ENCODE measurements around the gene KATNB1.
"Not testable (repeated sequence)": the region's sequence is repeated elsewhere in the genome, so short reads cannot be mapped to it uniquely, and the experiment has no call there.

Gene KATNB1

DNA sequence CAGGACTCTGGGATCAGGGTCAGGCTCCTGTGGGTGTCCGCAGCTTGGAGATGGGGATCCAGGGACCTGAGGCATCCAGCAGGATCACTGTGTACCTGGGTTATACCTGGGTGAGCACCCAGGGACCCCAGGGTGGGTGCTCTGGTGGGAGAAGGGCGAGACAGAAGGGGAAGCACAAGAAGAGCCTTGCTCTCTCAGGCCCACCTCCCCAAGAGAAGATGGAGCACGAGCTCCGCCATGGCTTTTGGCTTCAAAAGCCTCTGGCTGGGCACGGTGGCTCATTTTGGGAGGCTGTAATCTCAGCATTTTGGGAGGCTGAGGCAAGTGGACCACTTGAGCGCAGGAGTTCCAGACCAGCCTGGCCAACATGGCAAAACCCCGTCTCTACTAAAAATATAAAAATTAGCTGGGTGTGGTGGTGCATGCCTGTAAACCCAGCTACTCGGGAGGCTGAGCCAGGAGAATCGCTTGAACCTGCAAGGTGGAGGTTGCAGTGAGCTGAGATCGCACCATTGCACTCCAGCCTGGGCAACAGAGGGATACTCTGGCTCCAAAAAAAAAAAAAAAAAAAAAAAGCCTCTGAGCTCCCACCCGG is 32.1 kb upstream of the KATNB1 start:
- H3K9me3 ChIP-seq (ENCODE audit: control insufficient read depth, insufficient read depth, low read length) = no peaks in the 10 kb centered on the region
- no peak overlapping the region for H3K27ac ChIP-seq (ENCODE audit: low read depth, low read length)
- no peaks in the 10 kb centered on the region for H3K27me3 ChIP-seq (ENCODE audit: control insufficient read depth, insufficient read depth, low read length)
- no peaks in the 10 kb centered on the region for H3K4me1 ChIP-seq (ENCODE audit: control insufficient read depth, insufficient read depth, low read length)
- no peak overlapping the region for H3K9ac ChIP-seq (ENCODE audit: low read depth, low read length)
- no peaks in the 10 kb centered on the region for H3K36me3 ChIP-seq (ENCODE audit: control insufficient read depth, insufficient read depth, low read length)
- H3K4me3 ChIP-seq (ENCODE audit: low read depth, low read length) = no peak overlapping the region

DNA sequence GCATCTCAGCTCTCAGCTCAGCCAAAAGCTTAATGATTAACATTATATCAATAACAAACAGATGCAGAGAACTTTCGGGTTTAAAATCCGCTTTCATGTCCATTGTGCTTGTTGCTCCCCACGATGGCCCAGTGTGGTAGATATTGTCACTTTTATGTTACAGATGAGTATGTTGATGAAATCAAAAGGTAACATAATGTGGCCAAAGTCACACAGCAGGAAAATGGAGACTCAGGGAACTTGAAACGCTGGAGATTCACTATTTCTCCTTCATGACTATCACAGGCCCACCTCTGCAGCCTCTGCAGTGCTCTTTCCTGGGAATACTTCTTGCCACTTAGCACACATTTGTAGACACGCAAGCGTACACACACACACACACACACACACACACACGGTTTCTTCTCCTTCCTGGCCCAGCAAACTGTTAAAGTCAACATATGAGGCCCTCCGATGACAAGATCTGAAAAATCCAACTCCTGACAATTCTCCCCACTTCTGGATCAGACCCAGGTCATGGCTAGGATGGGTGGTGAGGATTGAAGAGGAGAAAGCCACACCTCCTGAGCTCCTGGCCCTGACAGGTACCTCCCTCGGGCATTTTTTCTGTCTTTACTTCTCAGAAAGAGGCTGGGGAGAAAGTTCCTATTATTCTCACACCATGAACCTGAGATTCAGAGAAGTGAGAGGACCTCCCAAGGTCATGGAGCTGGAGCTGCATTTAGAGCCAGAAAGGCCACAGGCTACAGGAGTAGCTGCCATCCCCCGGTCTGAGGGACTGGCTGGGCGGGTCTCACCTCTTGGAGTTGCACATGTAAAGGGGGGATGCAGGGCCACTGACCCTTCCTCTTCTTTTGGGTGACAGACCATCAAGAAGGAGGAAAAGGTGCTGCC is 31.3 kb upstream of the KATNB1 start:
- H3K36me3 ChIP-seq (ENCODE audit: control insufficient read depth, insufficient read depth, low read length) = no peaks in the 10 kb centered on the region
- H3K9me3 ChIP-seq (ENCODE audit: control insufficient read depth, insufficient read depth, low read length) = no peaks in the 10 kb centered on the region
- H3K4me3 ChIP-seq (ENCODE audit: low read depth, low read length) = no peak overlapping the region
- H3K27me3 ChIP-seq (ENCODE audit: control insufficient read depth, insufficient read depth, low read length) = no peaks in the 10 kb centered on the region
- H3K9ac ChIP-seq (ENCODE audit: low read depth, low read length) = no peak overlapping the region
- no peak overlapping the region for H3K27ac ChIP-seq (ENCODE audit: low read depth, low read length)
- no peaks in the 10 kb centered on the region for H3K4me1 ChIP-seq (ENCODE audit: control insufficient read depth, insufficient read depth, low read length)

DNA sequence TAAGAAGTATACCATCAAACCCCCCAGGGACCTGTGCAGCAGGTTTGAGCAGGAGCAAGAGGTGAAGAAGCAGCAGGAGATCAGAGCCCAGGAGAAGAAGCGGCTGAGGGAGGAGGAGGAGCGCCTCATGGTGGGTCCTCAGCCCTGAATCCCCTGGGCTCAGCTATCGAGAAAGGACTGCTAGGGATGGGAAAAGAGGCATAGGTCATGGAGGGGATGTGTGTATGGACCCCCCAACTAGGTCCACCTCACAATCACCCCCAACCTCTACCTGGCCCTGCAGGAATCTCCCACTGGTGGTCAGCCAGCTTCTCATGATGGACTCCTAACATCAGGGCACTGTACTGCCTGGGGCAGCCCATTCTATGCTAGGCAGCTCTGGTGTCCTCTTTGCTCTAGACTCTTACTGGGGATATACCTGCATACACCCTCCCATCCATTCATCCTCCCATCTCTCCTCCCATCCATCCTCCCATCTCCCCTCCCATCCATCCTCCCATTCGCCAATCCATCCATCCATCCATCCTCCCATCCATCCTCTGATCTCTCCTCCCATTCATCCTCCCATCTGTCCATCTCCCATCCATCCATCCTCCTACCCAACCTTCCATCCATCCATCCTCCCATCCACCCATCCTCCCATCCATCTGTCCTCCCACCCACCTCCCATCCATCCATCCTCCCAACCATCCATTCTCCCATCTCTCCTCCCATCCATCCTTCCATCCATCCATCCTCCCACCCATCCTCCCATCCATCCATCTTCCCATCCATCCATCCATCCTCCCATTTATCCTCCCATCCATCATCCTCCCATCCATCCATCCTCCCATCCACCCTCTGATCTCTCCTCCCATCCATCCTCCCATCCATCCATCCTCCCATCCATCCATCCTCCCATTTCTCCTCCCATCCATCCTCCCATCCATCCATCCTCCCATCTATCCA is 30.4 kb upstream of the KATNB1 start:
- no peaks in the 10 kb centered on the region for H3K9me3 ChIP-seq (ENCODE audit: control insufficient read depth, insufficient read depth, low read length)
- H3K27ac ChIP-seq (ENCODE audit: low read depth, low read length) = no peak overlapping the region
- no peak overlapping the region for H3K9ac ChIP-seq (ENCODE audit: low read depth, low read length)
- no peak overlapping the region for H3K4me3 ChIP-seq (ENCODE audit: low read depth, low read length)
- H3K36me3 ChIP-seq (ENCODE audit: control insufficient read depth, insufficient read depth, low read length) = no peaks in the 10 kb centered on the region
- no peaks in the 10 kb centered on the region for H3K27me3 ChIP-seq (ENCODE audit: control insufficient read depth, insufficient read depth, low read length)
- H3K4me1 ChIP-seq (ENCODE audit: control insufficient read depth, insufficient read depth, low read length) = no peaks in the 10 kb centered on the region

GRCh38 chr16:57706717-57707116 is 28.9 kb upstream of the KATNB1 start:
- no peaks in the 10 kb centered on the region for H3K9me3 ChIP-seq (ENCODE audit: control insufficient read depth, insufficient read depth, low read length)
- H3K36me3 ChIP-seq (ENCODE audit: control insufficient read depth, insufficient read depth, low read length) = no peaks in the 10 kb centered on the region
- no peak overlapping the region for H3K4me3 ChIP-seq (ENCODE audit: low read depth, low read length)
- H3K4me1 ChIP-seq (ENCODE audit: control insufficient read depth, insufficient read depth, low read length) = no peaks in the 10 kb centered on the region
- H3K27me3 ChIP-seq (ENCODE audit: control insufficient read depth, insufficient read depth, low read length) = no peaks in the 10 kb centered on the region
- no peak overlapping the region for H3K9ac ChIP-seq (ENCODE audit: low read depth, low read length)
- no peak overlapping the region for H3K27ac ChIP-seq (ENCODE audit: low read depth, low read length)

DNA sequence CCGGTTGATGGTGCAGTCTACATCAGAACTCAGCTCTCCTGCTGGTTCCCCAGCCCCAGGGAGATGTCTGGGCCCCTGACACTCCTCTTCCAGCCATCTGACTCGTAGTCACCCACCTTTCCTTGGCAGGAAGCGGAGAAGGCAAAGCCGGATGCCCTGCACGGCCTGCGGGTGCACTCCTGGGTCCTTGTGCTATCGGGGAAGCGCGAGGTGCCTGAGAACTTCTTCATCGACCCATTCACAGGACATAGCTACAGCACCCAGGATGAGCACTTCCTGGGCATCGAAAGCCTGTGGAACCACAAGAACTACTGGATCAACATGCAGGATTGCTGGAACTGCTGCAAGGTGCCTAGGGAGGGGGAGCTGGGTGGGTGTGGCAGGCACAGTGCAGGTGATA is 28.2 kb upstream of the KATNB1 start:
- Histone ChIP-seq H3K36me3 (ENCODE audit: control insufficient read depth, insufficient read depth, low read length) (no peaks in the 10 kb centered on the region), H3K27ac (ENCODE audit: low read depth, low read length) (no peak overlapping the region), H3K4me3 (ENCODE audit: low read depth, low read length) (no peak overlapping the region), H3K9me3 (ENCODE audit: control insufficient read depth, insufficient read depth, low read length) (no peaks in the 10 kb centered on the region), H3K9ac (ENCODE audit: low read depth, low read length) (no peak overlapping the region), H3K27me3 (ENCODE audit: control insufficient read depth, insufficient read depth, low read length) (no peaks in the 10 kb centered on the region), H3K4me1 (ENCODE audit: control insufficient read depth, insufficient read depth, low read length) (no peaks in the 10 kb centered on the region)

GRCh38 chr16:57708168-57708567 is 27.4 kb upstream of the KATNB1 start:
- H3K4me1 ChIP-seq (ENCODE audit: control insufficient read depth, insufficient read depth, low read length) = no peaks in the 10 kb centered on the region
- H3K36me3 ChIP-seq (ENCODE audit: control insufficient read depth, insufficient read depth, low read length) = no peaks in the 10 kb centered on the region
- no peak overlapping the region for H3K27ac ChIP-seq (ENCODE audit: low read depth, low read length)
- no peak overlapping the region for H3K4me3 ChIP-seq (ENCODE audit: low read depth, low read length)
- no peaks in the 10 kb centered on the region for H3K27me3 ChIP-seq (ENCODE audit: control insufficient read depth, insufficient read depth, low read length)
- H3K9me3 ChIP-seq (ENCODE audit: control insufficient read depth, insufficient read depth, low read length) = no peaks in the 10 kb centered on the region
- H3K9ac ChIP-seq (ENCODE audit: low read depth, low read length) = no peak overlapping the region

DNA sequence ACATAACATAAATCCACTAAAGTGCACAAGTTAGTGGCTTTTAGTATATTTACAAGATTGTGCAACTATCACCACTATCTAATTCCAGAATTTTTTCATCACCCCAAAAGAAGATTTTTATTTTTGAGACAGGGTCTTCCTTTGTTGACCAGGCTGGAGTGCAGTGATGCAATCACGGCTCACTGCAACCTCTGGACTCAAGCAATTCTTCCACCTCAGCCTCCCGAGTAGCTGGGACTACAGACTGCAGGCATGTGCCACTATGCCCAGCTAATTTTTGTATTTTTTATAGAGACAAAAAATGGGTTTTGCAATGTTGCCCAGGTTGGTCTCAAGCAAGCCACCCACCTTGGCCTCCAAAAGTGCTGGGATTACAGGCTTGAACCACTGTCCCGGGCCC is 25.9 kb upstream of the KATNB1 start:
- no peaks in the 10 kb centered on the region for H3K4me1 ChIP-seq (ENCODE audit: control insufficient read depth, insufficient read depth, low read length)
- H3K9me3 ChIP-seq (ENCODE audit: control insufficient read depth, insufficient read depth, low read length) = no peaks in the 10 kb centered on the region
- no peaks in the 10 kb centered on the region for H3K27me3 ChIP-seq (ENCODE audit: control insufficient read depth, insufficient read depth, low read length)
- no peak overlapping the region for H3K9ac ChIP-seq (ENCODE audit: low read depth, low read length)
- no peak overlapping the region for H3K27ac ChIP-seq (ENCODE audit: low read depth, low read length)
- H3K36me3 ChIP-seq (ENCODE audit: control insufficient read depth, insufficient read depth, low read length) = no peaks in the 10 kb centered on the region
- H3K4me3 ChIP-seq (ENCODE audit: low read depth, low read length) = no peak overlapping the region

GRCh38 chr16:57711346-57711745 is 24.2 kb upstream of the KATNB1 start:
- no peaks in the 10 kb centered on the region for H3K4me1 ChIP-seq (ENCODE audit: control insufficient read depth, insufficient read depth, low read length)
- H3K27ac ChIP-seq (ENCODE audit: low read depth, low read length) = no peak overlapping the region
- no peak overlapping the region for H3K9ac ChIP-seq (ENCODE audit: low read depth, low read length)
- H3K9me3 ChIP-seq (ENCODE audit: control insufficient read depth, insufficient read depth, low read length) = no peaks in the 10 kb centered on the region
- H3K4me3 ChIP-seq (ENCODE audit: low read depth, low read length) = no peak overlapping the region
- H3K27me3 ChIP-seq (ENCODE audit: control insufficient read depth, insufficient read depth, low read length) = no peaks in the 10 kb centered on the region
- no peaks in the 10 kb centered on the region for H3K36me3 ChIP-seq (ENCODE audit: control insufficient read depth, insufficient read depth, low read length)

DNA sequence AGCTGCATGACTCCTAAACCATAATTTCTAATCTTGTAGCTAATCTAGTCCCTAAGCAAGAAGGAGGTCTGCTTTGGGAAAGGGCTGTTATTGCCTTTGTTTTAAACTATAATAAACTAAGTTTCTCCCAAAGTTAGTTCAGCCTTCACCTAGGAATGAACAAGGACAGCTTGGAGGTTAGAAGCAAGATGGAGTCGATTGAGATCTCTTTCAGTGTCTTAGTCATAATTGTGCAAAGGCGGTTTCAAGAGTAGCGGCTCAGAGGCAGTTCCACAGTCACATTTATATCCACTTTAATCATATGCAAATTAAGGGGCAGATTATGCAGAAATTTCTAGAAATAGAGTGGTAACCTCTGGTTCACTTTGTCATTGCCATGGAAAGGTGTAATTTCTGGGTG is 23.6 kb upstream of the KATNB1 start:
- Histone ChIP-seq H3K4me3 (ENCODE audit: low read depth, low read length) (no peak overlapping the region), H3K9ac (ENCODE audit: low read depth, low read length) (no peak overlapping the region), H3K27me3 (ENCODE audit: control insufficient read depth, insufficient read depth, low read length) (no peaks in the 10 kb centered on the region)

GRCh38 chr16:57712569-57712968 is 23.0 kb upstream of the KATNB1 start:
- not testable (repeated sequence) for H3K9me3 ChIP-seq (ENCODE audit: control insufficient read depth, insufficient read depth, low read length)

More for the DNA sequence above, 23.6 kb upstream of the KATNB1 start:
- no peaks in the 10 kb centered on the region for H3K9me3 ChIP-seq (ENCODE audit: control insufficient read depth, insufficient read depth, low read length)
- no peaks in the 10 kb centered on the region for H3K4me1 ChIP-seq (ENCODE audit: control insufficient read depth, insufficient read depth, low read length)
- H3K27ac ChIP-seq (ENCODE audit: low read depth, low read length) = no peak overlapping the region
- H3K36me3 ChIP-seq (ENCODE audit: control insufficient read depth, insufficient read depth, low read length) = no peaks in the 10 kb centered on the region

More at GRCh38 chr16:57712569-57712968, 23.0 kb upstream of the KATNB1 start:
- H3K27me3 ChIP-seq (ENCODE audit: control insufficient read depth, insufficient read depth, low read length); H3K4me1 ChIP-seq (ENCODE audit: control insufficient read depth, insufficient read depth, low read length); H3K36me3 ChIP-seq (ENCODE audit: control insufficient read depth, insufficient read depth, low read length); H3K9ac ChIP-seq (ENCODE audit: low read depth, low read length); H3K4me3 ChIP-seq (ENCODE audit: low read depth, low read length); H3K27ac ChIP-seq (ENCODE audit: low read depth, low read length): not testable (repeated sequence)
